Pancreas (tissue), 10 donors: ENCODE results near the gene RPS6KB2. TPM values are rescaled to one million over a fixed set of nuclear protein-coding genes. Genes with fewer than 3 reads are reported as not detected.

Source experiments
- ATAC-seq, 4 donors: fragments of 200-7000 bp; cut with Tn5 transposase; one replicate each; pipeline versions ENCODE4 v1.8.0 to v1.9.1; 2020; ENCODE audit warnings: mild to moderate bottlenecking in 4 of 4, moderate library complexity in 4 of 4
- DNase-seq, 6 donors: peaks; one replicate each; pipeline ENCODE4 v3.0.0-alpha.2; 2020
- FAIRE-seq: peaks from 2 replicates; lab custom pipeline; 2012; peaks lifted over from hg19 to GRCh38; lab: Jason Lieb, UNC
- H3K27ac ChIP-seq, 4 donors: fragments of 200-600 bp; sonication (generic); 1 replicate in 3 of 4; 2 replicates in 1 of 4; pipeline versions ENCODE4 v1.5.0 to v1.8.0; 2020
- H3K27me3 ChIP-seq, 4 donors: fragments of 200-600 bp; one replicate each; pipeline ENCODE4 v1.8.0; 2021
- H3K36me3 ChIP-seq, 3 donors: fragments of 200-600 bp; sonication (generic) in 1 of 3; one replicate each; pipeline versions ENCODE4 v1.5.0 to v1.8.0; 2020 to 2021
- H3K4me1 ChIP-seq, 3 donors: fragments of 200-600 bp; one replicate each; pipeline ENCODE4 v1.8.0; 2021
- H3K4me3 ChIP-seq, 4 donors: fragments of 200-600 bp; sonication (generic) in 2 of 4; one replicate each; pipeline versions ENCODE4 v1.5.0 to v1.8.0; 2020 to 2021
- H3K9me3 ChIP-seq, 4 donors: fragments of 200-600 bp; one replicate each; pipeline ENCODE4 v1.8.0; 2021
- WGBS, 2 donors: extraction: QIAGEN DNeasy Blood & Tissue Kit; methylation state at CpG; one replicate each; pipeline ENCODE4 v1.1.7; 2013; 5-methylcytosine and 5-hydroxymethylcytosine counted together
- intact Hi-C, 3 donors: fragments of 100-400 bp; cut with DNase I; formaldehyde crosslinking; loops; one replicate each; pipeline versions ENCODE4 v1.11.1 to v1.14.2; 2022
- polyA plus RNA-seq, 2 donors: library from polyadenylated mRNA; stranded (reverse); fragments of 200-250 nt; gene quantifications; one replicate each; pipeline ENCODE4 v1.2.3, GENCODE V29; 2013
- total RNA-seq, 6 donors: library from RNA; stranded (reverse); fragmentation: NEBNext Ultra II Directional in 4 of 6; extraction: Animal tissue kit (Norgen Biotek cat#: 25700) in 4 of 6; gene quantifications; one replicate each; pipeline versions ENCODE4 v1.2.1 to v1.2.4, GENCODE V29; 2021 to 2023
- TF ChIP-seq, protein P1 (sequence below), 4 donors: fragments of 200-600 bp; sonication (generic) in 3 of 4; IDR thresholded peaks; one replicate each; pipeline versions ENCODE4 v1.5.0 to v1.8.0; 2021; ENCODE audit warnings: antibody characterized with exemption in 4 of 4
- donor health status: healthy with polysubstance abuse.
- donor health status: DM: no; HTN: no; CAD: no; lungs with moderate emphysema.
- donor health status: DM: no; HTN: no; CAD: no.
- donor health status: control.
- donor health status: control.
- donor health status: Bipolar disorder and iron deficiency.
- donor health status: DM: yes; HTN: yes; CAD: no.
- donor health status: DM: no; HTN: no; CAD: no.
- donor health status: DM: no; HTN: no; CAD: no.
- donor health status: DM: yes; HTN: yes; CAD: no.

The RPS6KB2 gene
- total and polyA plus RNA-seq, 8 donors = 17.6 to 71.6 (median 25.3) TPM

DNA sequence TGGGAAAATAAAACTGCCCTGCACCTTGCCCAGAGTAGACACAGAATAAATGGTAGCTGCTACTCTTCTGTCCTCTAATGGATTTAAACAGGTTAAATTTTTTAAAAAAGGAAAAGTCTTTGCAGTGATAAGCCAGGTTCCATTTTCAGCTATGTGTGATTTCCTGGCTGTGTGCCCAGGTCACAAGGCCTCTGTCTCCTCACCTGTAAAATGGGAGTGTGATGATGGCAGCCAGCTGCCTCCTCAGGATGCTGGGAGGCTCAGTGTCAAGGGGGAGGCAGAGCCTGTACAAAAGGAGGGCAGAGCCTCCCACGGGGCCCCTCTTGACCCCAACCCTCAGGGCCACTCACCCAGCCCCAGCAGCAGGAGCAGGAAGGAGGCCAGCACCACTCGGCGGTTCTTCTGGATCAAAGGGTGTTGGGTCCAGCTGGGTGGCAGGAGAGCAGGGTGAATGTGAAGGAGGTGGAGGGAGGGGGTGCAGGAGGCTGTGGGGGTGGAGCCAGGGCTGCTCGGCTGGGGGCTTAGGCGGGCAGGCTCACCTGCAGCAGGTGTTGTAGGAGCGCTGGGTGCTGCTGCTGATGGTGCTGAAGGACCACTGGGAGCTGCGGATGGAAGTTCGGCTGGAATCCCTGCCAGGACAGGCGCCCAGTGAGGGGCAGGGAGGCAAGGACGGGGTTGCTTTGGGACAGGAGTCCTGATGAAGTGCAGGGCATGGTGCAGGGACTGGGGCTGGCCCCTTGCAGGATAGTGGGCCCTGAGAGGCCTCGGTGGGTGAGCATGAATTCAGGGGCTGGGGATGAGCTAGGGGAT is 38.9 kb downstream of the RPS6KB2 start:
- FAIRE-seq (no peak), DNase-seq (peak in 4 of 6 donors; percentile 32 to 79 (median 46)), ATAC-seq (no peak)
- Histone ChIP-seq H3K4me3 (peak overlapping the region in 3 of 4 donors; percentile 76 to 98 (median 96)), H3K4me1 (peaks cover 0 to 23% (median 6%) of the 10 kb centered on the region in 3 donors), H3K27ac (peak overlapping the region in 2 of 4 donors; percentile 84 to 89), H3K27me3 (no peaks in the 10 kb centered on the region), H3K9me3 (no peaks in the 10 kb centered on the region), H3K36me3 (no peaks in the 10 kb centered on the region)
- WGBS, 2 donors = 29 to 36% methylated on average over 11 of the region's 11 CpGs
- intact Hi-C loops = no loop called here
- TF ChIP-seq, protein P1, sequence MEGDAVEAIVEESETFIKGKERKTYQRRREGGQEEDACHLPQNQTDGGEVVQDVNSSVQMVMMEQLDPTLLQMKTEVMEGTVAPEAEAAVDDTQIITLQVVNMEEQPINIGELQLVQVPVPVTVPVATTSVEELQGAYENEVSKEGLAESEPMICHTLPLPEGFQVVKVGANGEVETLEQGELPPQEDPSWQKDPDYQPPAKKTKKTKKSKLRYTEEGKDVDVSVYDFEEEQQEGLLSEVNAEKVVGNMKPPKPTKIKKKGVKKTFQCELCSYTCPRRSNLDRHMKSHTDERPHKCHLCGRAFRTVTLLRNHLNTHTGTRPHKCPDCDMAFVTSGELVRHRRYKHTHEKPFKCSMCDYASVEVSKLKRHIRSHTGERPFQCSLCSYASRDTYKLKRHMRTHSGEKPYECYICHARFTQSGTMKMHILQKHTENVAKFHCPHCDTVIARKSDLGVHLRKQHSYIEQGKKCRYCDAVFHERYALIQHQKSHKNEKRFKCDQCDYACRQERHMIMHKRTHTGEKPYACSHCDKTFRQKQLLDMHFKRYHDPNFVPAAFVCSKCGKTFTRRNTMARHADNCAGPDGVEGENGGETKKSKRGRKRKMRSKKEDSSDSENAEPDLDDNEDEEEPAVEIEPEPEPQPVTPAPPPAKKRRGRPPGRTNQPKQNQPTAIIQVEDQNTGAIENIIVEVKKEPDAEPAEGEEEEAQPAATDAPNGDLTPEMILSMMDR (IDR thresholded peaks at IDR 0.05) = no peak

GRCh38 chr11:67468056-67468455 is 39.8 kb downstream of the RPS6KB2 start:
- no peaks in the 10 kb centered on the region for H3K9me3 ChIP-seq
- peak overlapping the region; percentile 76 to 98 (median 96) for H3K4me3 ChIP-seq
- intact Hi-C loops = no loop called here
- DNase-seq (peak; percentile 90 to 98 (median 96)), FAIRE-seq (no peak), ATAC-seq (peak; percentile 55 to 71 (median 63))
- H3K4me1 ChIP-seq = peaks cover 0 to 23% (median 6%) of the 10 kb centered on the region in 3 donors
- no peaks in the 10 kb centered on the region for H3K27me3 ChIP-seq
- no peaks in the 10 kb centered on the region for H3K36me3 ChIP-seq
- peak overlapping the region; percentile 67 to 89 (median 84) for H3K27ac ChIP-seq
- 3 to 12% methylated on average over 5 of the region's 5 CpGs for WGBS, 2 donors
- TF ChIP-seq, protein P1 (IDR thresholded peaks at IDR 0.05) = no peak

DNA sequence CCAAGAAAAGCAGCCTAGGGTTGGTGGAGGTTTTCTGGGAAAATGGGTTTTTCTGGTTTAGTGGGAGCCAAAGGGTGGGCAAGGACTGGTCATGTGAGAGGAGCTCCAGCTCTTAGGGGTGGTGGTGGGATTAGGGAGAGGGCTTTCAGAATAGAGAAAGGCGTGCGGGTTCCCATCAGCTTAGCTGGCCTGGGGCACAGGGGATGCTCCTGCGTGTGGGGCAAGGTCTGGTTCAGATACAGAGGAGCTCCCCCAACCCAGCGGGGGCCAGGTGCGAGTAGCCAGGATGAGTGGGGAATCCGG is 40.1 kb downstream of the RPS6KB2 start:
- H3K36me3 ChIP-seq = no peaks in the 10 kb centered on the region
- TF ChIP-seq, protein P1 (IDR thresholded peaks at IDR 0.05) = no peak
- DNase-seq = no peak
- ATAC-seq = peak in 2 of 4 donors; percentile 1 to 2
- no peaks in the 10 kb centered on the region for H3K9me3 ChIP-seq
- 0 to 1% methylated on average over 6 of the region's 6 CpGs for WGBS, 2 donors
- no peaks in the 10 kb centered on the region for H3K27me3 ChIP-seq
- peak overlapping the region; percentile 76 to 98 (median 96) for H3K4me3 ChIP-seq
- FAIRE-seq = no peak
- peaks cover 0 to 21% (median 6%) of the 10 kb centered on the region in 3 donors for H3K4me1 ChIP-seq
- H3K27ac ChIP-seq = peak overlapping the region; percentile 67 to 89 (median 84)
- intact Hi-C loops = no loop called here

GRCh38 chr11:67468759-67469507 is 40.6 kb downstream of the RPS6KB2 start, which contains the start of gene TMEM134:
TSS of gene TMEM134 (minus strand) at chr11:67469251. CDS start at chr11:67469192, 59 bp downstream.
- intact Hi-C loops = no loop called here
- TF ChIP-seq, protein P1 (IDR thresholded peaks at IDR 0.05) = peak in 1 of 4 donors; percentile 32
- FAIRE-seq = no peak

More at GRCh38 chr11:67468759-67469507, 40.6 kb downstream of the RPS6KB2 start, which contains the start of gene TMEM134:
- peaks cover 0 to 16% (median 3%) of the 10 kb centered on the region in 3 donors for H3K4me1 ChIP-seq
- H3K36me3 ChIP-seq = no peaks in the 10 kb centered on the region
- H3K27me3 ChIP-seq = no peaks in the 10 kb centered on the region
- H3K27ac ChIP-seq = peak within 1 kb of the TSS; percentile 67 to 89 (median 84)
- DNase-seq (peak; percentile 90 to 98 (median 94)), ATAC-seq (peak; percentile 77 to 90 (median 82))
- no peaks in the 10 kb centered on the region for H3K9me3 ChIP-seq
- H3K4me3 ChIP-seq = peak within 1 kb of the TSS; percentile 76 to 98 (median 96)
- 1% methylated on average over 62 to 76 of the region's 76 CpGs for WGBS, 2 donors
